Suppressor macrophage treated with lipopolysaccharide for 4 hours (primary cell): ENCODE data around the gene OBSL1.

Experiments used
- DNase-seq: peaks from one replicate; pipeline ENCODE4 v3.0.0-alpha.2; 2020

OBSL1 gene

DNA sequence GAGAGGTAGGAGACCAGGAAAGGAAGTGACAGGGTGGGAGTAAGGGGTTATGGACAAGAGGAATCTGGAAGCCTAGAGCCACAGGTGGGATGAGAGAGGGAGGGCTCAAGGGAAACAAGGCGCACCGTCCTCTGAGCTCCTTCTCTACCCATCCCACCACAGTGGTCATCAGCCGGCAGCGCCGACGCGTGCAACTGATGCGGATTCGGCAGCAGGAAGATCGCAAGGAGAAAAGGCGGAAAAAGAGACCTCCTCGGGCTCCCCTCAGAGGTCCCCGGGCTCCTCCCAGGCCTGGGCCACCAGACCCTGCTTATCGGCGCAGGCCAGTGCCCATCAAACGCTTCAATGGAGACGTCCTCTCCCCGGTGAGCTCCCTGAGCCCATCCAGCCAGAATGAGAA, 22.3 kb downstream of the OBSL1 start:
- DNase-seq, result no peak

DNA sequence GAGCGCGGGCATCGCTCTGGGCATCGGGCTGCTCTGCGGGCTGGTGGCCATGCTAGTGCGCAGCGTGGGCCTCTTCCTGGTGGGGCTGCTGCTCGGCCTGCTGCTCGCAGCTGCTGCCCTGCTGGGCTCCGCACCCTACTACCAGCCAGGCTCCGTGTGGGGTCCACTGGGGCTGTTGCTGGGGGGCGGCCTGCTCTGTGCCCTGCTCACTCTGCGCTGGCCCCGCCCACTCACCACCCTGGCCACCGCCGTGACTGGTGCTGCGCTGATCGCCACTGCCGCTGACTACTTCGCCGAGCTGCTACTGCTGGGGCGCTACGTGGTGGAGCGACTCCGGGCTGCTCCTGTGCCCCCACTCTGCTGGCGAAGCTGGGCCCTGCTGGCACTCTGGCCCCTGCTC, 23.7 kb downstream of the OBSL1 start:
- DNase-seq, result no peak

DNA sequence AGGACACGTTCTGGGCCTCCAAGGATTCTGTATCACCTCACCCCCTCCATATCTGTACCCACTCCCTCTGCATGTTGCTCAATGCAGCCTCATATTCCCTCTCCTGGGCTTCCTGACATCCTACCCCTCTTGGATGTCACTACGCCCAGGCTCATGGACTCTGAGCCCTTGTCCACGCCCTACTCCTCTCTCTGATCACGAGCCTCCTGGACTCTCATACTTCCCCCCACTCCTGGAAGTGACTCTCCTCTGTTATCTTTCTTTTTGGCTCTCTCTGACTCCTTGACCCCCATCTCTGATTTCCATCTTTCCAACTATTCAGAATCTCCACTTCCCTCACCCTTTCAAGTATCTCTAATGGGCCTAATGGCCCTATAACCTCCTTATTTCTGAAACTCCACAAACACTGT, 25.4 kb downstream of the OBSL1 start:
- no peak for DNase-seq

DNA sequence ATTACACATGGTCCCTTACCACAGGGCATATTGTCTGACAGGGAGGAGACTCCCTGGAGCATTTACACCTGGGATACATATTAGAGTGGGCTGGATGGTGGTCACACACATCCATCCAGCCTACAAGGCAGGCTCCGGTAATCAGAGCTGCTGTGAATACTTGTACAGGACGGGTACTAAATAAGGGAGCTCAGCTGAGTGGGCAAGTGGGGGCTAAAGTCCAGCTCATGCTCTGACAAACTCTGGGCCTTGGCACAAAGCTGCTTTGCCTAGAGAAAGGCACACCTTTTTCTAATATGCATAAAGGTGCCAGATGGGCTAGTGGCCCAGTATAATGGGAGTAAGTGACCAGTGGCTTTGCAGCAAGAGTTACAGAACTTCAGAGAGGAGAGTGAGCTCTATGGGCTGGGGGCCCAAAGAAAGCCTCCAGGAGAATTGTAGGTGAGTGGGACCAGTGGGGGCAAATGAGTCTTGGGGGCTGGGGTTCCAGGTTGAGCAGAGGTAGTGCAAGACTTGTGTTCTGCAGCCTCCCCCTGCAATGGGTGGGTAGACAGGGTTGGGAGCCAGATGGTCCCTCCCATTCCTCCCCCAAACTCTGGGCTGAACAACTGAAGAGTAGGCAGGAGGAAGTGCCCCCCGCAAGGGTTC, 25.9 kb downstream of the OBSL1 start:
- DNase-seq, result no peak

DNA sequence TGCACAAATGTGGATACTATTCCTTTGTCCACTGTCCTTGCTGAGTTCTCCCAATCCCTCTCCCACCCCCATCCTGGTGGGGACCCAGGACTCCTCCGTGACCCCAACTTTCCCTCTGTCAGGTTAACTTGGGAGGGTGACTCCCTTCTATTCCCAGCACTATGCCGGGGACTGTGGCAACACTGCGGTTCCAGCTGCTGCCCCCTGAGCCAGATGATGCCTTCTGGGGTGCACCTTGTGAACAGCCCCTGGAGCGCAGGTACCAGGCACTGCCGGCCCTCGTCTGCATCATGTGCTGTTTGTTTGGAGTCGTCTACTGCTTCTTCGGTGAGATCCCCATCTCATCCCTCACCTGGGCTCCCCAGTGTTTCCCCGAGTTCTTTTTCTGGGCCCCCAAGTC, 26.8 kb downstream of the OBSL1 start:
- no peak for DNase-seq

DNA sequence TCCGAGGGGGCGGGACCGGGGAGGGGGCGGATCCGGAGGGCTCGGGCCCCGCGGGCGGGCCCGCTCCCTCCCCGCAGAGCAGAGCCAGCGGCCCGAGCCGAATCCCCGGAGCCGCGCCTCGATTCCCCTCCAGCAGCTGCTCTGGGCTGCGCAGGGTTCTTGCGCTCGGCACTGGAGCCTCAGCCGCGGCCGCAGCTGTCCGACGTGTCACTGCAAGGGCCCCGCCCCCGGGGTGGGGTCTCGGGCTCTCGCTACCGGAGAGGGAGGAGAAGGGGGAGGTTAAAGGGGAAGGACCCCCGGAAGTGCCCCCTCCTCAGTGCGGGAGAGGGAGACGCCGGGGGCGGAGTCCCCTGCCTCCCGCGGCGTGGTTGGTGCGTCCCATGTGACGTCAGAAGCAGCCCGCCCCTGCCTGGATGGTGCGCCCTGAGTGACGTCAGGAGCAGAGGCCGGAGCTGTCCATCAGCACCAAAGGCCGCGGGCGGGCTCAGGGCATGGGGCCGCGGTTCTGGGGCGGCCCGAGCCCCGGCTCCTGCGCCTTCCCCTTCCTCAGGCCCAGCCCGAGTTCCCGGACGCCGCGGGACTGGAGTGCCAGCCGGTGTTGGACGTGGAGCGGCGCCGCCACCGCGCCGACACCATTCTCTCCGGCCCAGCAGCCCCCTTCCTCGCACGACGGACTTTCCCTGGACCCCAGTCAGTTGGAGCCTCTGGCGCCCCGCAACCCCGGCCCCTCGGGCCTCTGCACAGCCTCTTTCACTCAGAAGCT, 27.6 kb downstream of the OBSL1 start, which contains the start of the genes CHPF and TMEM198:
Gene CHPF (minus strand): TSS at position 214 of the 763 bp plus-strand sequence. CDS start 271 bp downstream, outside the sequence.
Gene TMEM198 (plus strand): TSS at position 433 of the 763 bp plus-strand sequence. CDS start 700 bp downstream, outside the sequence.
- peak; percentile 94 for DNase-seq

DNA sequence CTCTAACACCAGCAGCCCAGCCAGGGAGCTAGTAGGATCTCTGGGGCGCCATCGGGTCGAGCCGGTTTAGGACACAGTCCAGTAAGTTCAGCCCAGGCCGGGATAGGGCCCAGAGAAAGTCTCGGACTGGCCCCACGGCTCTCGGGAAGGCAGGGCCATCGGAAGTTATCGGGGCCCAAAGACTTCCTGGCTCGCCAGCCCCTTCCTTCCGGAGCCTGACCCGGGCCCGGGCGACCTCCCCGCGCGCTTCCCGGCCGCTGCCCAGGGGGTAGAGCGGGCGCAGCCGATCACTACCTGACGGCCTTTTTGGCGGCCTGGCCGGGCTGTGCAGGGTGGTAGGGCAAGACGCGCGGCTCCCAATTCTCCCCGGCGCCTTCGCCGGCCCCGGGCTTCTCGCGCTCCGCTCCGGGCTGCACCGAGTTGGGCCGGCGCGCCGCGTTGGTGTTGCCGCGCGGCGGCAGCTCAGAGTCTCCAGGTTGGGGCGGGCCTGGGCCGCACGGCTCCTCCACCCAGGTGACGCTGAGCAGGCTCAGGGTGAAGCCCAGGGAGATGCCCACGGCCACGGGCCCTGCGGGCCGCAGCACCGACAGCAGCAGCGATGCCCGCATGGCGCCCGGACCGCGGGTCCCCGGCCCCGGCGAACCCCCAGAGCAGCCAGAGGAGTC, 28.3 kb downstream of the OBSL1 start:
- peak; percentile 7 for DNase-seq

DNA sequence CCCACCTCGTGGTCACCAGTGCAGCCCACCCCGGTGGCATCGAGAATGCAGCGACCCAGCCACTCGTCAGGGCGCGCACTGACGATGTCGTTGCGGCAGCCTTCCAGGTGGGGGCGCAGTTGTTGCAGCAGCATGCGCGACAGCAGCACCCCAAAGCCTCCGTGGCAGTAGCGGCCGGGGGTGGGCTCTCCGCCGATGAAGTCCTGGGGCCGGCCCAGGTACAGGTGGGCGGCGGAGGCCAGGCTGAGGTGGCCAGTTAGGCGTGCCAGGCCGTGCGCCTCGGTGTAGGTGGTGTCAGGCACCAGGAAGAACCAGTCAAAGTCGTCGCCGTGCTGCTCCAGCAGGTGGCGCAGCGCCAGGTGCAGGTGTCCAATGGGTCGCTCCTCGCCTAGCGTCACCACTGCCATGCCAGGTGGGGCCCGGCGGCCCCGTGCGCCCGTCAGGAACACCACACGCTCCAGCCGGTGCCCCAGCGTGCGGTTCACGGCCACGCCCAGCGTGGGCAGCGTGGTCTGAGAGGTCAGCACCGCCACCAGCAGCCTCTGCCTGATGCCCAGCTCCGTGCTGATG, 29.6 kb downstream of the OBSL1 start:
- peak; percentile 73 for DNase-seq

DNA sequence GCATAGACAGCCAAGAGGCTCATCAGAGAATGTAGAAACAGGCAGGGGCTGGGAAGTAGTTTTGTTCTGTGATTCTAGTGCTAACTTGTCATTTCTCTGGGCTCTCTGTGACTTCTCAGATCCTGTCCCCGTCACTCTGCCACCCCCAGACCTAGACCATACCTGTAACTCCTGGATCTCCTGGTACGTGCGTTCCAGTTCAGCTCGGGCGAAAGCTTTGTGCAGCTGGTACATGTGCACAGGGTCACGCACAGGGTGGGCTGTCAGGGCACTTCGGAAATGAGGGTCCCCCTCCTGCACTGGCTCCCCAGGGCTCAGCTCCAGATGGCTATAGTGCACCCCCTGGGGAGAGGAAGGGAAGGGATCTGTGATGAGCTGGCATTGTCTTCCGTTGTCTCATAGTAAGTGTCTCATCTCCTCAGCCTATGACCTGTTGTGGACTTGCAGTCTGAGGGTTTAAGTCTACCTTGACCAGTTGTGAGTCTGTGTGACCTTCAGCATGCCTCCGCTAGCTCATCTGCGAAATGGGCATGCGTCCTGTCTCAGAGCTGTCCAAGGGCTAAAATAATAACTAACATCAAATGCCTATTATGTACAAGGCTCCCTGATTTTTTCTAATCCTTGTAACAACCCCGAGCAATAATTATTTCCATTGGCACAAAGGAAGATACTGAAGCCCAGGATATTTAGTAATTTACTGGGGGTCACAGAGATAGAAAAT, 30.4 kb downstream of the OBSL1 start:
- no peak for DNase-seq

DNA sequence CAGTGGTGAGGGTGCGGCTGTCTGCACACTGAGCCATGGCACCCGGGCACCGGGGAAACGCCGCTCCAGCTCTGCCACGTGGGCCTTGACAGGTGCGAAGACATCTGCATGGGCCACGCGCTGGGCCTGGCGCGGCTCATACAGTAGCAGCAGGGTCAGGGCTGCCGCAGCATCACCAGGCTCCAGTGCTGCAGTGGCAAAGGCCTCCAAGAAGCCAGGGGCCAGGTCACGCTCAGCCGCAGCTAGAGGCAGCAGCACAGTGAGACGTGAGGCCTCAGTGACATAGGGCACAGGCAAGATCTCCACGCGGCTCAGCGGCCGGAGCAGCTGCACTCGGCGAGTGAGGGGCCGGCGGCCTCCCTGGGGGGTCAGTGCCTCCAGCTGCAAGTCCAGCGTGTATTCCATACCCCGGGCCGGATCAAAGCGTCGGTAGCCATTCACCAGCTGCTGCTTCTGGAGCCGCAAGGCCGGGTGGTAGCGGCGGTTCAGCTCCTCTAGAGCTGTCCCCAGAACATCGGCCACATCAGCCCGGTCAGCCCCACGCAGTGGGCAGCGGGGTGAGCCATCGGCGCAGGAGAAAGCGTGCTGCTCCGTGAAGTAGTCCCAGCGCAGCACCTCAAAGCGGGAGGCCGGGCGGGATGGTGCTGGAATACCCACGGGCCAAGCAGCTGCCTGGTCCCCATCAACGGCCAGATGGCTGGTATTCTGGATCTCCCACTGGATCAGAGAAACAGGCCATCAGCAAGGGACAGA, 31.2 kb downstream of the OBSL1 start:
- DNase-seq, result no peak

DNA sequence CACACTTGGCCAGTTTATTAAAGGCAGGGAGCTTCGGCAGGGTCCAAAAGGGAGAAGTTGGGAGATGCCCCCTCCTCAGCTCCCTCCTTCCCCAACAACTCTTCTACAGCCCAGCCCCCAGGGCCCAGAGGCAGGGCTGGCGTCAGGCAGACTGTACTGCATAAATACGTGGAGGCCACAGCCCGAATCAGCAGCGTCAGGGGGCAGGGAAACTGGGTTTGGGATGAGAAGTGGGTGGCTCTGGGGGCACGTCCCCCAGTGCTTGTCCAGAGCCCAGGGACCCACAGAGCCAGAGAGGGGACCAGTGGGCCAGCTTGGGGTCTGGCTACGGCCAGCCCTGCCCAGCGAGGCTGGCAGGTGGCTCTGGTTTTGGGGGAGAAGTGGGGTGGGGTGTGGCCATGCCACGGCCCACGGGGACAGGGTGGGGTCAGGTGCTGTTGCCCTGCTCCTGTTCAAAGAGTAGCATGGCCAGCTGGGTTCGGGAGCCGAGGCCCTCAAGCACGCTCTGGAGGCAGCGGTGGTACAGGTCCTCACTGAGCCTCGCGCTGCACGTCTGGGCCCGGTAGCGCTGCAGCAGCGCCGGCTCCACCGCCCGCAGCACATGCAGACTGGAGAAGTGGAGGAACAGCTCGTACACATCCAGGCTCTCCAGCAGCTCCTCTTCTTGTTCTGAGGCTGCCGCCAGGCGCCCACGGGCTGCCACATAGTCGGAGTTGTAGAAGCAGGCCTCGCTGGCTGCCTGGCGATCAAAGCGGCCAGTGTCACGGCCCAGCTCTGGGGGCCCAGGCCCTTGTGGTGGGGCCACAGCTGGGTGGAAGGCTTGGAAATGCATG, 32.2 kb downstream of the OBSL1 start:
- DNase-seq, result no peak

DNA sequence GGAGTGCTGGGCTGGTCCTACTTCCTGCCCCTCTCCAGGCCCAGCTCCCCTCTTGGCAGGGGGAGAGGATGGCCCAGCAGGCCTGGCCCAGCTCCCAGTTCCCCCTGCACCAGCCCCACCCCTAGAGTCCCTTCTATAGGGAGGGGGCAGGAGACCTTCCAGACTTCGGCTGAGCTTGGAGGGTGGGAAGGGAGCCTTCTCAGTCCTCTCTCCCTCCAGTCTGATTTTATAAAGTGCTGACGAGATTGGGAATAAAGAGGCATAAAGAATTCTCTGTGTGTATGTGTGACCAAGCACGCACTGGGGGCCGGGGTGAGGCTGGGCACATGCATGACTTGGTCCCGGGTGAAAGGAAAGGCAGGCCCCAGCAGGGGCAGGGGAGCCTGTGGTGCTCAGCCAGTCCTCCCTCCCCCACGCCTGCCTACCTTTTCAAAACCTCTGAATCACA, 32.8 kb downstream of the OBSL1 start:
- DNase-seq, result no peak

DNA sequence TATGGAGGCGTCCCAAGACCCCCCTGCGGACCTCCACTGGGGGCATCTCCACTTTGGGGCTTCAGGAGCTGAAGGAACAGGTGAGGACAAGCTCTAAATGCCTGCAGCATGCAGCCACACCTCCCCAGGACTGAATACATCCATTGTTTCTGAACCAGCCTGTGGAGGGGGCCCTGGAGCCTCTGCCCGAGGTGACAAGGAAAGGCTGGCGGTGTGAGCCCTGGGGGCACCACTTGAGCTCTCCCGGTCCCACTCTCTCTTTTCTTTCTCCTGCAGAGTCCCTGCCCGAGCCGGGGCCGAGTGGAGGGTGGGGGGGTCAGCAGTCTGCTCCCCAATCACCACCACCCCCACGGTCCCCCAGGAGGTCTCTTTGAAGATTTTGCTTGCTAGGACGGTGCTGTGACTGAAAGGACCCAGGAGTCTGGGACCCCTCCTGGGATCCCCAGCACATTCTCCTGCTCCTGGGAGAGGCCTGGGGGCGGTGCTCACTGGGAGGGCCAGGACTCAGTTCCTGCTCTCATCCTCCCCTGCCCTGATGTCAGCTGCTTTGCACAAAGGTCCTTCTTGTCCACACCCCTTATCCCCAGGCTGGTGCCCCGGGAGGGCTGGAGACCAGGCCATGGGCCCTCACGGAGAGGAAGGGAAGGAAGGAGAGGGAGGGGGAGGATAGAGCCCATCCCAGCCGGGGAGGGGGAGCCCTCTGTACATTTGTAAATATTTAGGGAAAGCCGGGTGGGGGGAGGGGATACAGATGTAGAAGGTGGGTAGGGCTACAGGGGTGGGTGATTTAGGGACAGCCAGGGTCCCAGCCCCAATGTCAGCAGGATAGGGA, 33.5 kb downstream of the OBSL1 start:
- DNase-seq, result no peak

DNA sequence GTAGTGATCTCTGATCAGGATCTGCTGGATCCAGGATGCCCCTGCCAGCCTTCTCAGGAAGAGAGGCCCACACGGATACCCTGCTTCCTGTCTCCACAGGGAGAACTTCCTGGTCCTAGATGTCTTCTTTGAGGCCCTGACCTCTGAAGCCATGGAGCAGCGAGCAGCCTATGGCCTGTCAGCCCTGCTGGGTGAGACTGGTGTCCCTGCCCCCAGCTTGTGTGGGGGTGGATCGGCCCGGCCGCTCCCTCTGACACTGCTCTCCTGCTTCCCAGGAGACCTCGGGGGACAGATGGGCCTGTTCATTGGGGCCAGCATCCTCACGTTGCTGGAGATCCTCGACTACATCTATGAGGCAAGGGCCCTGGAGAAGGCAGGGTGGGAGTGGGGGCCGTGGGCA, 34.4 kb downstream of the OBSL1 start:
- no peak for DNase-seq

DNA sequence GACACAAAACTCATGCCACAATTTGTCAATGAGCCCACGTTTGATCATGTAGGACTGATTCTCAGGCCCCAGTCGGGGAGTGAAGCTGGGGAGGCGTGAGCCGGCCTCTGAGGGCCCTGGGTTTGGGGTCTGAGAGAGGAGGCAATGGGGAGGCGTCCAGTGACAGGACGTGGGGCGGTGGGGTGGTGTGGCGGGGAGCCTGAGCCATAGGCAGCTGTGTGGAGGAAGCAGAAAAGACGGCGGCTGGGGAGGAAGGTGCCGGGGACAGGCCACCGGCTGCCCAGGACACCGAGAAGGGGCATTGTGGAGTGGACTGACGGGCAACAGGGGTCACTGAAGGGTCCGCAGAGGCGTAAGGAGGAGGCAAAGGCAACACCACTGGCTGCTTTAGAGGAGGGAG, 34.9 kb downstream of the OBSL1 start:
- no peak for DNase-seq

DNA sequence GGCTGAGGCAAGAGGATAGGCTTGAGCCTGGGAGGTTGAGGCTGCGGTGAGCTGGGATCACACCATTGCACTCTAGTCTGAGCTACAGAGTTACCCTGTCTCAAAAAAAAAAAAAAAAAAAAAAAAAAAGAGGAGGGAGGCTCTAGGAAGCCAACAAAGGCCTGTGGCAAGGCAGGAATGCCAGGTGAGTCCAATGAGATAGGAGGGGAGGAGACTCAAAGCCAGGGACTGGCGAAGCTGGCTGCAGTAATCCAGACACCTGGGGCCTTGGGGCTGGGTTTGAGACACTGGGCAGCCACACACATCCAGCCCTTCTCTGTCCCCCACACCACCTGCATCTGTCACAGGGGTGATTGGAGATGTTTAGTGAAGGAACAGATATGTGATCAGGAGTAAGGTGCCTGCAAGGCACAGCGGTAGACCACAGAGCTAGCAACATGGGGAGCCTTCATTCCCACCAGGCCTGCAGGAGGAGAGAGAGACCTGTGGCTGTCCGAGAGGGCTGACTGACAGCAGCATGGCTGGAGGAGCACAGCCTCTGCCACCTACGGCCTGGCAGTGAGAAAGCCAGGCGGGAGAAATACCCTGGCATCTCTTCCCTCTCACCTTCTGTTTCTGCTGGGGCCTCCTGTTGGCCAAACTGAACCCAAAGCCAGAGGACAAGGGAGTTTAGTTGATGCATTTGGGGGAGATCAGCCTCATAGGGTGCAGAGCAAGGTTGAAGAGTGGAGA, 37.2 kb downstream of the OBSL1 start:
- DNase-seq, result no peak

DNA sequence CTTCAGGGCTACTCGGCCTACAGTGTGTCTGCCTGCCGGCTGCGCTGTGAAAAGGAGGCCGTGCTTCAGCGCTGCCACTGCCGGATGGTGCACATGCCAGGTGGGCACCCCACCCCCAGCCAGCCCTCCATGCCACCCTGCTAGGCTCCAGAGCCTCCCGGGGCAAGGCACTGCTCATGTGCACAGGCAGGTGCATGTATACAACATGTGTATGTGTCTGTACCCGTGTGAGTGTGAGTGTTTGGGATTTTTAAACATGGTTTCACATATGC, 39.0 kb downstream of the OBSL1 start:
- no peak for DNase-seq

DNA sequence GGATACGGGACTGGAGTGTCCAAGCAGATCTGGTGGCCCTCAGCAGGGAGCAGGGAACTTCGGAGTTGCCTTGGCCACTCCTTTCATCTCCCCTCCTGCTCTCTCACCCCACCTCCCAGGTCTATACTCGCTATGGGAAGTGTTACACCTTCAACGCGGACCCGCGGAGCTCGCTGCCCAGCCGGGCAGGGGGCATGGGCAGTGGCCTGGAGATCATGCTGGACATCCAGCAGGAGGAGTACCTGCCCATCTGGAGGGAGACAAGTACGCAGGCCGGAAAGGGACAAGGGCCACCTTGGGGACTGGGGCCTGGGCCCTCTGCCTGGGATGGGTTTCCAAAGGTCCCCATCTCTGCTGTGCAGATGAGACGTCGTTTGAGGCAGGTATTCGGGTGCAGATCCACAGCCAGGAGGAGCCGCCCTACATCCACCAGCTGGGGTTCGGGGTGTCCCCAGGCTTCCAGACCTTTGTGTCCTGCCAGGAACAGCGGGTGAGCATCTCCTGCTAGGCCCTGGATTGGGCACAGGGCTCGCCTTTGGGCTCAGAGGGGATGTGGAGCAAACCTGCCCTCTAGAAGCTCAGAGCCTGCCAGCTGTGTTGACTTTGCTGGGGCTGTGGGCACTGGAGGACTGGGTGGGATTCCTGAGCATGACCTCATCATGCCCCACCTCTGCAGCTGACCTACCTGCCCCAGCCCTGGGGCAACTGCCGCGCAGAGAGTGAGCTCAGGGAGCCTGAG, 39.5 kb downstream of the OBSL1 start:
- DNase-seq, result no peak
